Activated CD8-positive, alpha-beta memory T cell treated with anti-CD3 and anti-CD28 coated beads, Interleukin-2, amount 10 ng/mL, durations not matched to agents 7 days and 5 days (primary cell): ENCODE data around the gene ZNF804B. TPM values are rescaled to one million over a fixed set of nuclear protein-coding genes. Genes with fewer than 3 reads are reported as not detected.

Source experiments
- ATAC-seq: fragments of 150-1000 bp; cut with Tn5 transposase; one replicate; pipeline ENCODE4 v1.10.0; 2021; ENCODE audit warnings: moderate library complexity
- CTCF ChIA-PET: fragments of 350-600 bp; sonication (Branson Sonifier 250); formaldehyde crosslinking; loops from one replicate; lab custom pipeline; 2021; ENCODE audit warnings: antibody characterized with exemption; lab: Charles Lee
- DNase-seq: peaks from one replicate; pipeline ENCODE4 v3.0.0-alpha.2; 2020
- H3K27ac Mint-ChIP-seq: one replicate; pipeline ENCODE4 v1.8.0; 2021; ENCODE audit warnings: mild to moderate bottlenecking, mixed read lengths
- H3K27me3 Mint-ChIP-seq: one replicate; pipeline ENCODE4 v1.8.0; 2021; ENCODE audit warnings: mixed read lengths
- H3K36me3 Mint-ChIP-seq: one replicate; pipeline ENCODE4 v1.8.0; 2021; ENCODE audit warnings: mild to moderate bottlenecking, mixed read lengths
- H3K4me1 Mint-ChIP-seq: one replicate; pipeline ENCODE4 v1.8.0; 2021; ENCODE audit warnings: mixed read lengths
- H3K4me3 Mint-ChIP-seq: one replicate; pipeline ENCODE4 v1.8.0; 2021; ENCODE audit warnings: mild to moderate bottlenecking, moderate library complexity, mixed read lengths
- H3K9me3 Mint-ChIP-seq: one replicate; pipeline ENCODE4 v1.8.0; 2022; ENCODE audit warnings: low read depth, mixed read lengths
- total RNA-seq, 2 experiments: library from RNA; stranded (reverse); gene quantifications; one replicate each; pipeline ENCODE4 v1.2.3, GENCODE V29; 2021

ZNF804B gene
- not detected for total RNA-seq

DNA sequence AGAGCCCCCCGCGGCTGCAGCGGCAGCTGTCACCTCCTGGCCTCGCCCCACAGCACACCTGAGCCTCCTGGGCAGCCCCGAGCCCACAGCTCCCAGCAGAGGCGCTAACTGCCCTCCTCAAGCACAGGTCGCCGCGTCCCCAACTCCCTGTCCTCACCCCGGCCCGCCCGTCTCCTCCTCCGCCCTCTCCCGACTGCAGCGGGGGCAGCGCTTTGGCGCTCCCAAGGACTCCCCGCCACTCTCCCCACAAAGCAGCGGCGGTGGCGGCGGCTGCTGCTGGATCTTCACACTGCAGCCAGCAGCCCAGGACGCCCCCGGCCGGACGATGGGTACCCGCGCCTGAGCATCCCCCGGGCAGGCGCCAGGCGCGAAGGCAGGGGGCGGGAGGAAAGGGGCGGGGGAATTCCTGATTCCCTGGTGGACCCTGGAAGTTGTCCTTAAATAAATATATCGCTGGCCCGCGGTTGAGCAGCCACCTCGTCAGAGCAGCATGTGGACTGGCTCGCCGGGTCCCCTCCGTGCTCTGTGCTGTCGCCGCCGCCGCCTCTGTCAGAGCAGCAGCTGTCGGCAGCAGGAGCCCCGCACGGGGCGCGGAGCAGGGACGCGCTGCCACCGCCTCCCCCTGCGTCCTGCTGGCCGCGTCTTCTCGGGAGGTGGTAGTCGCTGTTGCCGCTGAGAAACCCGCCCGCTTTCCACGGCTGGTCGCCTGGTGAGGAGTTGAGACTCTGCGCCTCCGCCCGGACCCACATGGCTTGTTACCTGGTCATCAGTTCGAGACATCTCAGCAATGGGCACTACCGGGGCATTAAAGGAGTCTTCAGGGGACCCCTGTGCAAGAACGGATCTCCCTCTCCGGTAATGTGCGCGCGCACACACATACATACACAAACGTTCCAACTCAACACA is at the start of gene ZNF804B:
Gene ZNF804B (plus strand): TSS at position 471 of the 906 bp plus-strand sequence. CDS start 277 bp downstream, at position 748.
- no peaks in the 10 kb centered on the region for H3K36me3 Mint-ChIP-seq
- H3K27ac Mint-ChIP-seq, result no peak within 1 kb of the TSS

DNA sequence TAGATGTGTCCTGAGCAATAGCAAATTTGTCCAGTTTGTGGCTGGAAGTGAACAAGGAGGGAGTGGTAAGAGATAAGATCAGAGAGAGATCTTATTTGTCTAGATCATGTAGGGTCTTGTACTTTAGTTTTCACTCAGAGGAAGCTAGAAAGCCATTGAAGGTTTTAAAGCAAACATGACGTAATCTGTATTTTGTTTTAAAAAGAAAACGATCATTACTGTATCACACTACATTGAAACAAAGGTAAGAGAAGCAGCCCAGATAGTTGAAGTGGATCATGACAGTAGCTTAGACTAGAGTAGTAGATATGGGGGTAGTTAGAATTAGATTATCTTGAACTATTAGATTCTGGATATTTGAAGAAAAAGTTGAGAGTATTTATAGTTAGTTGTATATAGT is 23.6 kb upstream of the ZNF804B start:
- no peak for DNase-seq
- Mint-ChIP-seq H3K36me3 (no peaks in the 10 kb centered on the region), H3K27ac (no peak overlapping the region), H3K4me1 (no peaks in the 10 kb centered on the region), H3K9me3 (peaks cover 3% of the 10 kb centered on the region), H3K27me3 (no peaks in the 10 kb centered on the region), H3K4me3 (no peak overlapping the region)
- ATAC-seq, result no peak
- CTCF ChIA-PET, result no interaction called here

More for the DNA sequence above, at the start of gene ZNF804B:
- Mint-ChIP-seq H3K4me3 (no peak within 1 kb of the TSS), H3K4me1 (peaks cover 3% of the 10 kb centered on the region), H3K9me3 (no peaks in the 10 kb centered on the region), H3K27me3 (peaks cover 42% of the 10 kb centered on the region)
- no peak for DNase-seq
- peak; percentile 36 for ATAC-seq
- CTCF ChIA-PET, result no interaction called here

DNA sequence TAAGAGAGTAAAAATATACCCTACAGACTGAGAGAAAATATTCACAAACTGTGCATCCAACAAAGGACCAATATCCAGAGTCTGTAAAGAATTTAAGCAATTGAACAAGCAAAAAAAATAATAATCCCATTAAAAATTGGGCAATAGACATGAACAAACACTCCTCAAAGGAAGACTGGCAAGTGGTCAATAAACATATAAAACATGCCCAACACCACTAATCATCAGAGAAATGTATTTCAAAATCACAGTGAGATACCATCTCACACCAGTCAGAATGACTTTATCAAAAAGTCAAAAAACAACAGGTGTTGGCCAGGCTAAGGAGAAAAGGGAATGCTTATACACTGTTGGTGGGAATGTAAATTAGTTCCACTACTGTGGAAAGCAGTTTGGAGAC is 21.9 kb upstream of the ZNF804B start:
- CTCF ChIA-PET, result no interaction called here
- Mint-ChIP-seq H3K9me3 (no peaks in the 10 kb centered on the region), H3K36me3 (no peaks in the 10 kb centered on the region), H3K27ac (no peak overlapping the region), H3K4me3 (no peak overlapping the region), H3K27me3 (no peaks in the 10 kb centered on the region), H3K4me1 (no peaks in the 10 kb centered on the region)
- DNase-seq (no peak), ATAC-seq (no peak)

DNA sequence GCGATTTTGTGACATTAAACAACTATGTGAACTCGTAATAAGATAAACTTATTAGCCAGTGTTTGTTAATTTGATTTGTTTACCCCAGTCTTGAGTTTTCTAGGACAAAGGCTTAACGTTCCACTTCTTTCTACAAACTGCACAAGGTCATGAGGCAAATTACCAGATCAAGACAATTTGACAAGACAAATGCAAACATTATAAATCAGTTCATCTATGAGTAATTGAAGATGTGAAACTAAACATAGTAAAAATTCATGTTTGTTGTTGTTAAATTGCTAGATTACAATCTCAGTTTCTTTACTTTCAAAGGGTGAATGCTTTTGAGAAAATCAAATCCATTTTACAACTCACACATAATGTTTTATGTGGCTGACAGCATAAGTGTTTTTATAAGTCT is 13.4 kb upstream of the ZNF804B start:
- Mint-ChIP-seq H3K4me3 (no peak overlapping the region), H3K27ac (no peak overlapping the region), H3K9me3 (peaks cover 2% of the 10 kb centered on the region), H3K36me3 (no peaks in the 10 kb centered on the region), H3K27me3 (no peaks in the 10 kb centered on the region), H3K4me1 (no peaks in the 10 kb centered on the region)
- CTCF ChIA-PET, result no interaction called here
- ATAC-seq, result no peak
- DNase-seq, result no peak

- Mint-ChIP-seq H3K9me3 (no peaks in the 10 kb centered on the region), H3K4me1 (peaks cover 3% of the 10 kb centered on the region), H3K27ac (no peak overlapping the region), H3K4me3 (no peak overlapping the region), H3K36me3 (no peaks in the 10 kb centered on the region), H3K27me3 (peaks cover 37% of the 10 kb centered on the region)
- ATAC-seq (no peak), DNase-seq (no peak)
- CTCF ChIA-PET, result no interaction called here
Observed at GRCh38 chr7:88756802-88757201, 2.7 kb upstream of the ZNF804B start.

DNA sequence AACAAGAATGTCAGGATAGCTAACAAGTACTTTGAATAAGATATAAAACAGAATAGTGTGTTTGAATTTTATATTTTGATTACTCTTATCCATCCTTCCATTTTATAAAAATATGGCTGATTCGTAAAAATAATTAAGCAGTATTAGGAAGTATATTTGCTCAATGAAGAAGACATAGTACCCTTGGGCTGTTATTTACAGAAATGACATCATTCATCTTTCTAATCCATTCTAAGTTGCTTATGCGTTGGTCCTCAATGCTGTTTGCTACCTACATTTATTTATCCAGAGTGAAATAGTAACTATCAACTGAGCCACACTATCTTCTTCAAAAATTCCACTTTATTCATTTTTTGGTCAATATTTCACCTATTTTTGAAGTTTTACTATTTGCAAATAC is 2.1 kb upstream of the ZNF804B start:
- Mint-ChIP-seq H3K27me3 (peaks cover 41% of the 10 kb centered on the region), H3K27ac (no peak overlapping the region)
- CTCF ChIA-PET, result no interaction called here

DNA sequence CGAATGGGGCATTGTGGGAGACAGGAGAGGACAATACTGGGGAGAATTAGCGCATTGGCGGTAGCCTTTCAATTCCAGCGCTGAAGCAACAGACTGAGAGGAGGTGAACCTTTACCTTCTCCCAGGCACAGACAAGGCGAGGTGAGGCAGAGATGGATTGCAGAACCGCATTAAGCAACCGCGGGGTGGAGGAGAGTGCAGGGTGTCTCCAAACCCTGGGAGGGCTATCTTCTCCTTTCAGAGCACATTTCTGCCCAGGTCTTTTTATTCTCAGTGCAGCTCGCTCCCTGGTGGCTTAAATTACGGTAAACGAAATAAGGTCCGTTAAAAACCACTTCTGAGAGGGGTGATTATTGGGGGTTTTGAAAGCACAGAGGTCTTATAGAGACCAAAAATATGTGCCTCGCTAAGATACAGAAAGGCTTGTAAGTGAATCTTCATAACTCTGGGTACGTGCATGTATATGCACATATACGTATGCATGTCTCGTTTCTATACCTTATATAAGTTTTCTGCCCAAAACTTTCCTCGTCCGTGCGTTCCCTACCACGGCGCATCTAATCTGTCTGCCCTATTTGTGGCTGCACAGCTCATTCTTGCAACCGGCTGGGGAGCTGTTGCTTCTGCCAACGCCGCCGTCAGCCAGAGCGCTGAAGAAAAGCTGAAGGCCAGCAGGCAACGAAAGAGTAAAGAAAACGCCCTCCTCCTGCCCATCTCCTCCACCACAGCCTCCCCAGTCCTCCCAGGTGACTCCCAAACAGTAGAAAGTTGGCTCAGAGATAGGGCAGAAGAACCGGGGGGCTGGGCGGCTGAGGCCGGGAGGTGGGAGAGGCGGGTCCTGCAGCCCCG is 895 bp upstream of the ZNF804B start:
- H3K27ac Mint-ChIP-seq, result no peak overlapping the region
- CTCF ChIA-PET, result interaction anchor here (0.8 kb wide), 1 partner anchor 306 kb away, joined by 3 read pairs; no protein-coding TSS in a partner anchor
- H3K9me3 Mint-ChIP-seq, result no peaks in the 10 kb centered on the region
- no peak overlapping the region for H3K4me3 Mint-ChIP-seq
- ATAC-seq, result no peak
- DNase-seq, result no peak
- H3K36me3 Mint-ChIP-seq, result no peaks in the 10 kb centered on the region
- peaks cover 42% of the 10 kb centered on the region for H3K27me3 Mint-ChIP-seq
- H3K4me1 Mint-ChIP-seq, result peaks cover 3% of the 10 kb centered on the region

More for the DNA sequence above, 2.1 kb upstream of the ZNF804B start:
- peaks cover 3% of the 10 kb centered on the region for H3K4me1 Mint-ChIP-seq
- DNase-seq (no peak), ATAC-seq (no peak)
- H3K4me3 Mint-ChIP-seq, result no peak overlapping the region
- H3K9me3 Mint-ChIP-seq, result no peaks in the 10 kb centered on the region
- no peaks in the 10 kb centered on the region for H3K36me3 Mint-ChIP-seq

DNA sequence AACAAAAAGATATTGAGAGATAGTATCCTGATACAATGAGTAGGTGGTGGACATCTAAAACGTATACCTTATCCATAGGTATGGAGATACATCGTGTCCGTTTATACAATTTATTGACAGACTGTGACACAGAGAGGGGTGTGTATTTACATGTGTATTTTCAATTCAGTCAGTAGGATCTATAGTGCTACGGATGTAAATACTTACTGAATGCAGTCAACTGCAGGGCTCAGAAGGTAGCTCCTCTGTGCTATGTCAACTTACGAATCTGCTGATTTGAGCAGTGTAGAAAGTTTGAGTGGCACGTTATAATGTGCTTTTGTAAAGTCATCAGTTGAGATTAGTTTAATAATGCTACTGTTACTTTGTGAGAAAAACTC is 626 bp downstream of the ZNF804B start:
- H3K4me3 Mint-ChIP-seq, result no peak overlapping the region
- no peaks in the 10 kb centered on the region for H3K9me3 Mint-ChIP-seq
- H3K36me3 Mint-ChIP-seq, result no peaks in the 10 kb centered on the region
- DNase-seq (no peak), ATAC-seq (no peak)
- H3K4me1 Mint-ChIP-seq, result peaks cover 3% of the 10 kb centered on the region
- CTCF ChIA-PET, result no interaction called here
- no peak overlapping the region for H3K27ac Mint-ChIP-seq
- peaks cover 42% of the 10 kb centered on the region for H3K27me3 Mint-ChIP-seq

DNA sequence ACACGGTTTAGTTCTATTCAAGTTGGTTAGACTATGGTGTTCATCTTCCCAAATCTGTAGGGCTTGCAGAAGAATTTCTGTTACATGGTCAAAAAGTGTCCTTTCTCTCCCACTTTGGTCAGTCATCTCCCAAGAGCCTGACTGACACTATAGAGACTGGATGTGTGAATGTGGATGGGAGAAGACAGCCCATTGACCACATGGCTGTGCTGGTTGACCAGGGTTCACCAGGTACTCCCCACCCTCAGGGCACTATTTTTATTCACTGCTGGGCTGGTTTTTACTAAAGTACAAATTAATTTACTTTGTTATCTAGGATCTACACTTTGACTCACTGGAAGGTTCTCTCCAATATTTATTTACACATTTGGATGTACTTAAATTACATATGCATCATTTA is 2.3 kb downstream of the ZNF804B start:
- Mint-ChIP-seq H3K9me3 (no peaks in the 10 kb centered on the region), H3K4me1 (peaks cover 3% of the 10 kb centered on the region)

GRCh38 chr7:88771417-88771816 is 11.9 kb downstream of the ZNF804B start:
- Mint-ChIP-seq H3K27ac (no peak overlapping the region), H3K27me3 (no peaks in the 10 kb centered on the region), H3K36me3 (no peaks in the 10 kb centered on the region), H3K4me1 (no peaks in the 10 kb centered on the region), H3K9me3 (no peaks in the 10 kb centered on the region), H3K4me3 (no peak overlapping the region)
- CTCF ChIA-PET, result no interaction called here
- ATAC-seq (no peak), DNase-seq (no peak)

More for the DNA sequence above, 2.3 kb downstream of the ZNF804B start:
- CTCF ChIA-PET, result no interaction called here
- ATAC-seq (no peak), DNase-seq (no peak)
- H3K27ac Mint-ChIP-seq, result no peak overlapping the region
- H3K27me3 Mint-ChIP-seq, result peaks cover 40% of the 10 kb centered on the region
- H3K36me3 Mint-ChIP-seq, result no peaks in the 10 kb centered on the region
- no peak overlapping the region for H3K4me3 Mint-ChIP-seq

DNA sequence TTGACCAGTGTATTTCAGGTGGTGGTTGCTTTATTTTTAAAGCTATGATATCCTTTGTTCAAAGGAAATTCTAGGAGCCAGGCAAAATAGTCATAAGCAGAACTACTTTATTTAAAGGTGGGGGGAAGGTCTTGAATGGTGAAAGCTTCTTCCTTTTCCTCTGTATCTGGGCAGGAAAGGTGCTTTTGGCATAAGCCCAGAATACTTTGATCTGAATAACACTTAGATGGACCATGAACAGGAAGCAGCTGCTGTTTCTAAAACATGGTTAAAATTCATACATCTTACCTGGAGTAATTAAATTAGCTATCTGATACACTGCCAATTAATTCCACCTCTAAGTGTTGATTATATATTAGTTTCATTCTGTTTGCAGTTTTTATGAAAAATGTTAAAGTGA is 13.3 kb downstream of the ZNF804B start:
- CTCF ChIA-PET, result no interaction called here
- H3K4me1 Mint-ChIP-seq, result no peaks in the 10 kb centered on the region
- no peaks in the 10 kb centered on the region for H3K9me3 Mint-ChIP-seq
- H3K27ac Mint-ChIP-seq, result no peak overlapping the region
- no peak for ATAC-seq
- no peak for DNase-seq
- H3K4me3 Mint-ChIP-seq, result no peak overlapping the region
- no peaks in the 10 kb centered on the region for H3K36me3 Mint-ChIP-seq
- H3K27me3 Mint-ChIP-seq, result no peaks in the 10 kb centered on the region

DNA sequence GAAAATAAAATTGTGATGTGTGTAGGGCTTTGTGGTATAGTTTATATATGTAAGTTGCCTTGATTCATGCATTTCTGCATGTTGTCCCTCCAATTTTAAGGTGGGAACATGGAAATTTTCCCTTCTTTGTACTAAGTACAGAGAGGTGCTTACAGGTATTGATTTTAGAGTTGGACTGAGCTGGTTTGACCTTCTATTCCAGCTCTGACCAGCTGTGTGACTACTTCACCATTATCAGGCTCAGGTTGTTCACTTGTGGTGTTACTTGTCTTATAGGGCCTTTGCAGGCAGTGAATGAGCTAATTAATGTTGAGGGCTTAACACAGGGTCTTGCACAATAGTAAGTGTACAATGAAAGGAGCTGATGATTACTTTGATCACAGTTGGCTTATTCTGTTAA is 16.3 kb downstream of the ZNF804B start:
- no peaks in the 10 kb centered on the region for H3K27me3 Mint-ChIP-seq
- ATAC-seq, result no peak
- no peak overlapping the region for H3K27ac Mint-ChIP-seq
- no peak overlapping the region for H3K4me3 Mint-ChIP-seq
- CTCF ChIA-PET, result interaction anchor here (0.7 kb wide), 1 partner anchor 1659 kb away, joined by 4 read pairs; no protein-coding TSS in a partner anchor
- H3K4me1 Mint-ChIP-seq, result no peaks in the 10 kb centered on the region
- no peaks in the 10 kb centered on the region for H3K36me3 Mint-ChIP-seq
- no peaks in the 10 kb centered on the region for H3K9me3 Mint-ChIP-seq
- no peak for DNase-seq

DNA sequence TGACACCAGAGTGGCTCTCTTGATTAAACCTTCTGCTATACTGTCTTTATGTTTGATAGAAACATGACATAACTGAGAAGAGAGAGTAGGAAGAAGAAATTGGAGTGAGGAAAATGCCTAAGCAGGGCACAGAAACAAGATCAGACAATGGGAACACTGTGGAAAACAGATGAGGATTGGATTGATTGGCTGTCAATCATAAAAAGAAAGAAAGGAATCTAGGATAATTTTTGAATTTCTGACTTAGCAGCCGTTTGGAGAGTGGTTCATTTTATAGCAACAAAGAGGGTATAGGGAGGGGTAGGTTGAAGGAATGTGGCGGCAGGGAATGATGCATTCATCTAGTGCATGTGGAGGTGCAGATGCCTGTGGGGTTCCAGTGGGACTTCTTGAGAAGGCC is 28.3 kb downstream of the ZNF804B start:
- Mint-ChIP-seq H3K4me1 (no peaks in the 10 kb centered on the region), H3K36me3 (no peaks in the 10 kb centered on the region), H3K27ac (no peak overlapping the region), H3K4me3 (no peak overlapping the region), H3K9me3 (no peaks in the 10 kb centered on the region), H3K27me3 (no peaks in the 10 kb centered on the region)
- CTCF ChIA-PET, result no interaction called here
- ATAC-seq, result no peak
- no peak for DNase-seq
